NCI-H1694 (cell line): ENCODE measurements around the gene PNP.
"Not testable (repeated sequence)": the region's sequence is repeated elsewhere in the genome, so short reads cannot be mapped to it uniquely, and the experiment has no call there.

Source experiments
- DNase-seq: peaks from one replicate; lab custom pipeline; 2025; lab: John Stamatoyannopoulos, UW

PNP gene

DNA sequence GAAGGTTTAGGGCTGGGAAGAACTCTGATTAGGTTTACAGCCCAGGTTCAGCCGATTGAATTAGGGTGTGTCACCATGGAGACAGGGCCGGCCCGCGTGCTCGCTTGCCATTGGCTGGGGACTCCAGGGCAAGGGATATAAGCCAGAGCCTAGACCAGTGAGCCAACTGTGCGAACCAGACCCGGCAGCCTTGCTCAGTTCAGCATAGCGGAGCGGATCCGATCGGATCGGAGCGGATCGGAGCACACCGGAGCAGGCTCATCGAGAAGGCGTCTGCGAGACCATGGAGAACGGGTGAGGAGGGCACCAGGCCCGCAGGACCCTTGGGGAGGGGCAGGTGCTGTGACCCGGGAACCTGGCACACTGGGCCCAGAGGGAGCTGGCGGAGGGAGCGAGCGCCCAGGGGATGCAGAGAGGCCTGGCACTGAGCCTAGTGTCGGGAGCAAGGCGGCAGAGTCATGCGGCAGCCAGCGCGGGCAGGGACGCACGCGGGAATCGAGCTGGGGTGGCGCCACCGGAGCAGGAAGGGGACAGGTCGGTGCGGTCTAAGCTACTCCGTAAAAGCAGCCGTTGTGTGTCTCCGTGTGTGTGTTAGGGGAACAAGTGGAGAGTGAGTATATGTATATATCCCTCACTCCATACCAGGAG is at the start of gene PNP:
PNP (plus strand) TSS at position 165 of the 648 bp plus-strand sequence; CDS start at position 284, 119 bp downstream.
- peak; percentile 87 for DNase-seq

DNA sequence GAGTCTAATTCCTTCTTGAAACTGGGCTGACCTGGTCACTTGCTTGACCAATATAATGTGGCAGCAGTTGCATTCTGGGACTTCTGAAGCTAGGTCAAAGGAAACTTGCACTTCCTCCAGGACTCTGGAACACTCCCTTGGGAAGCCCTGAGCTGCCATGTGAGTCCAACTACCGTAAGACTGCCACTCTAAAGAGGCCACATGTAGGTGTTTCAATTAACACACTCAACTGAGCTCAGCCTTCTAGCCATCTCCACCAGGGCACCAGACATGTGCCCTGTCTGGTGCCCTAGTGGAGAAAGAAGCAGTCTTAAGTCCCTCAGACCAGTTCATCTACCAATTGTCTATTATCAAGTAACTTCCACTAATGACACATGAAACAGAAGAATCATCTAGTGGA is 49.8 kb upstream of the PNP start:
- no peak for DNase-seq

DNA sequence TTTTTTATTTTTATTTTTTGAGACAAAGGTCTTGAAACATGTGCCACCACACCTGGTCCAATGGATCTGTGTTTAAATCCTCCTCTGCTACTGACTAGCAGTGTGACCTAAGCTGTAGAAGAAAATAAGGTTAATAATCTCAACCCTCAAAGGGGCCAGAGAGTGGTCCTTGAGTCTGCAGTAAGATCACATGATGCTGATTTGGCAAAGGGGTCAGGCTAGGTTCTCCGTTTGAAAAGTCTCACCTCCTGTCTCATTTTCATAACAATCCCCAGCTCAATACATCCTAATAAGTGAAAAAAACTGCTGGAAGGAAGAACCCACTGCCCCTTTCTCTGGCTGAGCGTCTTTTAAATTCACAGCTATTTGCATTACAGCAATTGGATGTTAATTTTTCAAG is 47.9 kb upstream of the PNP start:
- no peak for DNase-seq

DNA sequence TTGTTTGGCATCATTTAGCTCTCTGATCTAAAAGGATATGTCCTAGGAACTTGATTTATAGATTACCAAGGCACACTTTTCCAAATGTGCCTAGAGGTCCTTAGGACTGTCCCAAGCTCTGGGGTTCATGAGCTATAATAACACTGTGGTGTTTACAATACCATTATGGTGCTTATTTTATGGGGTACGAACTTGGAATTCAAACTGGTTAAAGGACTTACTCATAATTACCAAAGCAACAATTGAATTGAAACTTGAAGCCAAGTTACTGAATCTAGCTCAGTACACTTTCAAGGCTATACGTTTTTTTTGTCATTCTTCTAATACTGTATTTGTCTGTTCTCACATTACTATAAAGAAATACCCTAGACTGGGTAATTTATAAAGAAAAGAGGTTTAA is 46.3 kb upstream of the PNP start:
- DNase-seq = no peak

DNA sequence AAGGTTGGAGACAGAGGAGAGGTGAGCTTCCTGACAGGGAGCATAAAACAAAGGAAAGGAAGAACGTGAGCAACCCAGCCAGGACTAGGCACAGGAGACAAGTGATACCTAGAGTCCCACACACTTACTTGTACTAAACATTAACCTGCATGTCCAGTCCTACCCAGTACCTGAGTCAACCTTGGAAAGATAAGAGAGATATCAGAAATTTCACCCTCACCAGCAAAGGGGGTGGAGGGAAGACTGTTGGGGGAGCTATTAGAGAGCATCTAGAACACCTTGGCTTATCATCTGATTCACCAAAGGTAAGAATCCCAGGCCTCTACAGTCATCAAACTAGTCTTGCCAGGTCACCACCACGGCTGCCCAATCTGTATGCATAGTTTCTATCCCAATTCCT is 44.4 kb upstream of the PNP start:
- DNase-seq = no peak

DNA sequence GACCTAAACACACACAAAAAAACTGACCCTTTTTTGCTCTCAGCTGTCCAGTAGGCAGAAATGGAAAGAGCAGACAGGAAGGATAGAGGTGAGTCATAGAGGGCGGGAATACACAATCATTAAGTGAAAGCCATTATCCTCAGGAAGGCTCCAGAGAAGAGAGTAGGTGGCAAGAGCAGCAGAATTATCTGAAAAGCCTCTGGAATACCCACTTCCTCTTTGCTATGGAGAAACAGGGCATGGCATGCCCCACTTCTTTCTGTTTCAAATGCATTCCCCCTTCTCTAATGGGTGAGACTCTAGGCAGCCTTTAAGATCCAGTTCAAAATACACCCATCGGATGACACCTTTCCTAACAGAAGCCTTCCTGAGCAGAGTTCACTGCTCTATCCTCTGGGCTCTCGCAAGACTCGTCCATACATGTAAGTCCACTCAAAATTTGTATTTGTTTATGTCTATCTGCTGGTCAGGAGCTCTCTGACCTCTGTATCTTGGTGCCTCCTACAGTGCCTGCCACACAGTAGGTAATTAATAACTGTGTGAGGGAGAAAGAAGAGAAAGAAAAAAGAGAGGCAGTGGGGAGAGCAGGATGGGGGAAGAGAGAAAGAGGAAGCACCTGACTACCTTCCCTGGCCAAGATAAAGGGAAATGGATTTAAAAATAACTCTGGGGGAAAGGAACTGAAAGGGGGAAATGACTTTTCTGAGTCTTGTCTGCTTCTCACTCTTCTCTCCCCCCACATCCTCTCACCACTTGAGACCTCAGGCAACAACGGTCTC is 41.8 kb upstream of the PNP start:
- no peak for DNase-seq

DNA sequence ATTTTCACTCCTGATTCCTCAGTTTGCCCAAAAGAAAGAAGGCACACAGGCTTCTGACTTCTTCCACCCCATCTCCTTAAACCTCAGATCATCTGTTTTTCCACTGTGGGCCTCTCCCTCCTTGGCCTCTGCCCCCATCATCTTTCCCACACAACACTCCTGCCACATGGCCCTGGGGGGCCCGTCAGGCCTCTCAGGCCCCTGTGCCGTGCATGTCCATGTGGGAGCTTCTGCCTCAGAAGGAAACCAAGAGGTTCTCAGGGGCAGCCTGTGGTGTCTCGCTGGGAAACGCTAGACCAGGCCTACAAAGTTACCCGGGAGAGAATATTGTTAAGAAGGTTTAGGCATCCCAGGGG is 41.2 kb upstream of the PNP start:
- DNase-seq = no peak

DNA sequence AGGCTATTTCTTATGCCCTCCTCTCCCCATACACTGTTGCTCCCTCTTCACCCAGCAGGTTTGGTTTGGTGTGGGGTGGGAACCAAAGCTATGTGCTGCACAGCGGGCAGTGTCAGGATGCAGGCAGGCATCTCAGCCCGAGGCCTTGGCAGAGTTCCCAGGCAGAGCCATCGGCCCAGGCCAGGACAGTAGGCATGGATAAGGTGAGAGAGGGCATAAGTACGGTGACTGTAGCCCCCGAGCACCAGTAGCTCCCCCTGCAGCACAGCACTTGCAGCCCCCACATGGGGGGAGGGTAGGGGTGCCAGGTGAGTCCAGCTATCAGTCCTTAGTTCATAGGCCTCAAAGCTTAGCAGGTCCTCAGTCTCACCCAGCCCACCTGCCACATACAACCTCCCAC is 40.4 kb upstream of the PNP start:
- no peak for DNase-seq

DNA sequence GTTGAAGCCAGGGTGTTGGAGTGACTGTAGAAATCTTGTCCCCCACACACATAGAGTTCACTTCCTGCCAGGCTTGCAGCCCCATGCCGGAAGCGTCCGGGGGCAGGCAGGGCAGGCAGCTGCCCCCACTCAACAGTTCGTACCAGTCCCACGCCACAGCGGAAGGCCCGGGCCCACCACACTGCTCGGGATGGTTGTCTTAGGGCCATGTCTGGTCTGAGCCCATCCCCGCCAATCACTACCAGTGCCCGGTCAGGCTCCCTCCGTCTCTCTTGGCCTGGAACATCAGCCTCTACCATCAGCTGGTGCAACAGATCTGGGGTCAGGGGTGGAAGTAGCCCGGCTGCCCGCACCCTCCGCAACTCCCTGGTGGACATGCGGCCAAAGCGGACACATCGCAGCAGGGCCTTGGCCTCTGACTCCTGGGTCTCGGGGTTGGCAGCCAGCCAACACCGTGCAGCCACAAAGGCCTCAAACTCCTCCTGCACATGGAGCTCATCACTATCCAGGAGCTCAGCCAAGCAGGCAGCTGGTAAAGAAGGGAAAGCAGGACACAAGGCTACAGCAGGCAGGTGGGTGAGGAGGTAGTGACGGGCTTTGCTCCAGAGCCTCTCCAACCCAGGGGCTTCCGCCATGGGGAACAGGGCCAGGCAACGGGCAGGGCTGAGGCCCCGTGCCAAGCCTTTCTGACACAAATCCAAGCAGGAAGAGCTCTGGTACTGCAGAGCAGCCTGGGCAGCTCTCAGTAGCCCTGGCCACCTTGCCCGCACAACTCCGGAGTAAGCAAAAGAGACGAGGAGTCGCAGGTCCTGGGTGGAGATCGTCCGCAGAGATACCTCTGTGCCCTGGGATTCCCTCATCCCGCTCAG is 39.2 kb upstream of the PNP start:
- DNase-seq = no peak

DNA sequence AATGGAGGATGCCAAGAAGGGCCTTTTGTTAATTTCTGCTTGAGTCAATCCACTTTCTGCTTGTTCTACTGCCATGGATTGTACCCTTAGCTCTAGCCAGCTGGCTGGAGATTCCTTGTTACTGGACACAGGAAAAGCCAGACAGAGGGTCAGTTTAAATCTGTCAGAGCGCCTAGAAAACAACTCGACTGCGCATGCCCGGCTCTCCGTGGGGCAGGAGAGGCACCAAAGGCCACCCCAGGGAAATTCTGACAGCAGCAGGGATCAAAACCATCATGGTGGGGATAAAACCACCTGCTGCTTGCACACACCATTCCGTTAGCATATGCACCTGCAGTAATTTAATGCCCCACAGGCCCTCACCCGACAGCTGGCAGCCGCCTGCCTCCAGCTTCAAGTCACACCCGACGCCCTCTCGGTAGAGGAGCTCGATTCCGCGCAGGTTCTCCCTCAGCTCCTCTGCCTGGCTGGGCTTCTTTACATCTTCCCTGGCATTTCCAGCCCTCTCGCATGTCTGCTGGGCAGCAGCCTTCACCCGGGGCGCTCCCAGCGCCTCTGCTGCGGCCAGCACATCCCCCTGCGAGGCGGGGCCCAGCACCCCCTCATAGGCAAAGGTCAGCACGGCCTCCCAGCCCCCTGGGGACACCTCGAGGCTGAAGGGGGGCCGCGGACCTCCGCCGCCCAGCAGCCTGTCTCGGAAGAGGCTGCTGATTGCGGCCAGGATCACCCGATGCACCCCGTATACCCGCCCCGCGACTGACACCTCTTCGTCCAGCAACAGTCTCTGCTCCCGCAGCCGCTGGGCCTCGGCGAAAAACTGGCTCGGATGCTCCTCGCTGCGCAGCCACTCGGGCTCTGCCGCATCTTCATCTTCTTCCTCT is 34.3 kb upstream of the PNP start:
- no peak for DNase-seq

DNA sequence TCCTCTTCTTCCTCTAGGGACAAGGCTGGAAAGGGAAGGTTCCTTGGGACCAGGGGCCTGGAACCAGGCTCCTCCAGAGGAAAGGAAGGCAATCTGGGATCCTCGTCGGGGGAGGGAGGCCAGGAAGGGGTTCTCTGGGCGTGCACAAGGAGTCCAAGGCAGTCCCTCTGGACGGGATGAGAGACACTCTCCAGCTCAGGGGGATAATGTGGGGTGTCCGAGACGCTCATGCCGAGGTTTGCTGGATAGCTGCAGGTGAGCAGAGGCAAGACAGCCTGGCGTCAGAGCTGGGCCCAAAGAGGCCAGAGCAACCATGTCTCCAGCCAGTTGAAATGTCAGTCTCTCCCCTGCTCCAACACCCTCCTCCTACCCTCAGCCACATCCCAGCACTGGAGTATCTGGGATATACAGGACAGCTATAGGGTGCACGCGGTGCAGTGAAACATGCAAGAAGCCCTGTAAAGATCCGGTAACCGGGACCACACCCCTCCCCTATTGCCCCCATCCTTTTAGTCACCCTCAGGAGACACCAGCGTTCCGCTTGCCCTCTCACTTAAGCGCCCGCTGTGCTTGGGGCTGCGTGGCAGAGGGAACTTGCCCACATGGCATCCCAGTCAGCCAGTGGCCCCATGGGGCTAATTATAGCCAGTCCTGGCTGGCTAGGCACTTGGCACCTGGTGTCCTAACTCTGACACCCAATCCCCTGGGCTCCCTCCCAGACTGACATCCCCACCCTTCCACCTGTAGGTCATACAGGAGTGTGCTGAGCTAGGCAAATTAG is 33.4 kb upstream of the PNP start, which contains the start of gene KLHL33:
KLHL33 (minus strand) TSS at position 585 of the 781 bp plus-strand sequence; CDS start at position 230, 355 bp downstream.
- no peak for DNase-seq

DNA sequence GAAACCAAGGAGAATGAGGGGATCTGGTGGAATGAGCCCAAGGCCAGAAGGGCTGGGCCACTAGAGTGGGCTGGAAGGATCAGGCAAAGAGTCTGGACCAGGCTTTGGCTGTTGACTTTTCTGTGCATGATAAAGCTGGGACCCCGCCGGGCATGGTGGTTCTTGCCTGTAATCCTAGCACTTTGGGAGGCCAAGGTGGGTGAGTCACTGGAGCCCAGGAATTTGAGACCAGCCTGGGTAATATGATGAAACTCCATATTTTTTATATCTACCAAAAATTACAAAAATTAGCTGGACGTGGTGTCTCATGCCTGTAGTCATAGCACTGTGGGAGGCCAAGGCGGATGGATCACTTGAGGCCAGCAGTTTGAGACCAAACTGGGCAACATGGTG is 32.8 kb upstream of the PNP start:
- DNase-seq = no peak

DNA sequence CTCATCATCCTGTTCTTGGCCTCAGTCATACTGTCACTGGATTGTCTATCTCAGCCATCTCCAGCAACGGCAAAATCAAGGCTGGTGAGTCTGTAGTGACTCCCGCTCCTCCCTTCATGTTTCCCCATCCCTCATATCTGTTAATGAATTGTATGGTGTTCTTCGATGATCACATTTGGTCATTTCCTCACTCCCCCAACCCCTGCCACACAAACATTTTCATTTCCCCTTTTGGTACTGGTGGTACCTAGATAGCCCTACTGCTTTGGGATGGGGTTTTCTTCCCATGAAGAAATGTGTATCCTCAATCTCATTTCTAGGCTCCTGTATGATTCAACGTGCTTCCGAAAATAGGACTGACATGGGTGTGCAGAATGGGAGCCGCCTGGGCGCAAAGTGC is 30.5 kb upstream of the PNP start:
- no peak for DNase-seq

DNA sequence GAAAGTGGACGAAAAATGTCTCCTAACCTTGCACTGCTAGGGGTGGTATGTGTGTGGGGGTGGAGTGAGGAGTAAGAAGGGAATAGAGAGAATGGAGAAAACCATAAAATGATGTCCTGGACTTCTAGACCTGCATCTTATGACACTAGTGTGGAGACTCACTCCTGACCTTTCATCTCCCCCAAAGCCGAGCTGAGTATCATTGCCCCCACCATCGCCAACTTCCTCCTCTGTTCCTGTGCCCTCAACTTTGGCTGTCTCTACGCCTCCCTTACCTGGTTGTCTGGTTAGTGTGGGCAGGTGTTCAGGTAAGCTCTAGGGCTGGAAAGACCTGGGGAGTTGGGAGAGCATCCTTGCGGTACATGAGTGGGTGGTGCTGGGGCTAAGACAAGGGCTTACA is 28.7 kb upstream of the PNP start:
- no peak for DNase-seq

DNA sequence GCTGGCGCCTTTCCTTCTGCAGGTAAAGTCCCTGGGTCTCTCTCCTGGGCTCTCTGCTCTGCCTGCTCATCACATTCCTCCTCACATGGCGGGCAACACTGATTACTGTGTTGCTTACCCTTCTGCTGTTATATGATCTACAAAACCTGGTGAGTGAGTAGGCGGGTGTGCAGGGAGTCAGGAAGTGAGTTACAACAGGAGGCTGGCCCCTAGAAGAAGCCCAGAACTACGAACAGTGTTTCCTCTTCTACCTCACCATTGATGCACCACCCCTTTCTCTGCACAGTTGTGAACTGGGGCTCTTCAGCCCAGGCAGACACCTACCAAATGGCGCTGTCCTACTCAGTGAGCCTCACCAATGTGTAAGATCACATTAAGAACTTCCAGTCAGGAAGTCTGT is 28.3 kb upstream of the PNP start:
- no peak for DNase-seq

DNA sequence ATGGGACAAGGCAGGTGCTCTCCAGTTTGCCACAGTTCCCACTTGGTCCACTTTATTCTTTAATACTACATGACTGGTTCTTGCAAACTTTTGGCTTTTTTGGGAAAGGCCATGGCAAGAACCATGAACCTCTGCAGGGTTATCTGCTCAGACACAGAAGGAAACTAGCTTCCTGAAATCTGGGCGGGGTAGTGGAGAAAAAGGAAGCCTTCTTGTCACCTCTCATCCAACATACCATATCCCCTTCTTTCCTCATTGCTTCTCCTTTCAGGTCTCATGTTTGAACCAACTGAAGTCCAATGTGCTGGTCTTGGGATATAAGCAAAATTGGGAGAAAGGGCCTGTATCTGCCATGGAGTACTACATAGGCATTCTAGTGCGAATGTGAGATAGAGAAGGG is 27.7 kb upstream of the PNP start:
- DNase-seq = no peak

DNA sequence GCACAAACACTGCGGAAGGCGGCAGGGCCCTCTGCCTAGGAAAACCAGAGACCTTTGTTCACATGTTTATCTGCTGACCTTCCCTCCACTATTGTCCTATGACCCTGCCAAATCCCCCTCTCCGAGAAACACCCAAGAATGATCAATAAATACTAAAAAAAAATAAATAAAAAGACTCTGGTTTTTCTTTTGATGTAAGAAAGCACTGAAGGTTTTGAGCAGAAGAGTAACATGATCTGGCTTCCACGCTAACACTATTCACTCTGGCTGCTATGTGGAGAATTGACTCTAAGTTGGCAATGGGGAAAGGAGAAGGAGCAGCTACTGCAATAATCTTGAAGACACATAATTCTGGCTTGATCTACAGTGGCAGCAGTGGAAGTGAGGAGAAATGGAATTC is 25.6 kb upstream of the PNP start:
- DNase-seq = not testable (repeated sequence)

DNA sequence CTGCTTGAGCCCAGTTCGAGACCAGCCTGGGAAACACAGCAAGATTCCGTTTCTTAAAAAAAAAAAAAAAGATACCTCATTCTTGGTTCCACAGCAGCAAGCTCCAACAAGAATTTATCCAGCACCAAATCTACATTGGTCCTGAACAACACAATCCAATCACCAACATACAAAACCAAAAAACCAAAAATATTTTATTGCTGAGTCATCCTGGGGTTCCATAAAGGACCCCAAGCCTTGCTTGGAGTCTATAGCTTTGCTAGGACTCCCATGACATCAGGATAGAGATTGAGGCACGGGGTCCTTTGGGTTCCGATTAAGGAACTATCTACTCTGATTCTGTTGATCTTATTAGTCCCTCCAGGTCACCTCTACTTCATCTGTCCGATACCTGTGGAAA is 22.3 kb upstream of the PNP start:
- DNase-seq = no peak

DNA sequence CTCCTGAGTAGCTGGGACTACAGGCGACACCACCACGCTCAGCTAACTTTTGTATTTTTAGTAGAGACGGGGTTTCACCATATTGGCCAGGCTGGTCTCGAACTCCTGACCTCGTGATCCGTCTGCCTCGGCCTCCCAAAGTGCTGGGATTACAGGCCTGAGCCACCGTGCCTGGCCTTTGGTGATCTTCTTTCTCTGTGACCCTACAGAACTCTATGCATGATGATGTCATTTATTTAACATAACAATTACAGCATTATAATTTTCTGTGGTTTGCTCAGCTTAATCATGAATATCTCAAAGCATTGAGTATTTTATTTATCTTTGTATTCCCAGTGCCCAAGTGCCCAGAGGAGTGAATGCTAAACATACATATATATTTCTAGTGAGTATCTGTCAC is 16.4 kb upstream of the PNP start:
- not testable (repeated sequence) for DNase-seq

DNA sequence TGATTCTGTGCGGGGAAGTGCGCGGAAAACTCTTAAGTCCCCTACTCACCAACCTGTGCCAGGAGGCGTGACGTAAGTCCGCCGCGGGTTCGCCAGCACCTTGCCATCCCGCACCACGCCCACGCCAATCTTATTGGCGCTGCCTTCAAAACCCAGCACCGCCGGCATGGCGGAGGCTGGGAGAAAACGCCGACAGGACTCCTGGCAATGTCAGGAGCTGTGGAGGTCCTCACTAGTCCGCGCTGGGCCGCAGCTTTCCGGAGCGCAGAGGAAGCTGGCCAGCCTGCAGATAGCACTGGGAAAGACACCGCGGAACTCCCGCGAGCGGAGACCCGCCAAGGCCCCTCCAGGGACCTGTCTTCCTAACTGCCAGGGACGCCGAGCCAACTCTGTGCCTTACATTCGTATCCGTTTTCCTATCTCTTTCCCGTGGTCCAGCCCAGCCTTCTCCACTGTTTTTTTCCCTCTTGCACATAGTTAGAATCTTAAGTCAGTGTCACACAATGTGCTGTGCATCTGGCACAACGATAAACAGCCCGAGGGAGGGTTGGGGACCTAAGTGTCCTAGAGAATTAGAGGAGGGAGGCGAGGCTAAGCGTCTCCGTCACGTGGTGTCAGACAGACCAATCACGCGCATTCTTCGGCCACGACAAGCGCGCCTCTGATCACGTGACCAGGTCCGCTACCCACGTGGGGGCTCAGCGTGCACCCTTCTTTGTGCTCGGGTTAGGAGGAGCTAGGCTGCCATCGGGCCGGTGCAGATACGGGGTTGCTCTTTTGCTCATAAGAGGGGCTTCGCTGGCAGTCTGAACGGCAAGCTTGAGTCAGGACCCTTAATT is 14.5 kb upstream of the PNP start, which contains the start of the genes APEX1 and OSGEP:
APEX1 (plus strand) TSS at position 711 of the 839 bp plus-strand sequence. CDS start 420 bp downstream, outside the sequence.
OSGEP (minus strand) TSS at position 297 of the 839 bp plus-strand sequence; CDS start at position 168, 129 bp downstream.
- peak; percentile 99 for DNase-seq
